K562 (cell line): ENCODE measurements around the gene RGMA. TPM values are rescaled to one million over a fixed set of nuclear protein-coding genes. Genes with fewer than 3 reads are reported as not detected.

Source experiments
- KAT2B ChIP-seq: IDR thresholded peaks from one replicate; pipeline ENCODE4 v1.6.1; 2012; ENCODE audit warnings: low read depth, mild to moderate bottlenecking, control low read depth, inconsistent platforms, low read length, moderate library complexity
- RCOR1 ChIP-seq, 2 experiments: IDR thresholded peaks; 2 replicates each; pipeline ENCODE4 v1.6.1; 2012; ENCODE audit warnings: low read depth in 2 of 2, low read length in 2 of 2, borderline replicate concordance in 1 of 2, improper control_type of control experiment in 1 of 2
- SAFB2 ChIP-seq: fragments of 200-400 bp; formaldehyde crosslinking; IDR thresholded peaks from 2 replicates; pipeline ENCODE4 v1.6.1; 2018; ENCODE audit warnings: borderline replicate concordance, low read length, low read depth, moderate library complexity; ENCODE audit not compliant: severe bottlenecking
- SRSF7 ChIP-seq: fragments of 200-400 bp; formaldehyde crosslinking; optimal IDR thresholded peaks from 2 replicates; pipeline ENCODE3; 2017; ENCODE audit warnings: mild to moderate bottlenecking, low read depth, low read length
- XRCC3 ChIP-seq: fragments of 450-650 bp; IDR thresholded peaks from 2 replicates; pipeline ENCODE4 v1.6.1; 2017; ENCODE audit warnings: mild to moderate bottlenecking, moderate library complexity
- XRCC5 ChIP-seq: fragments of 200-400 bp; formaldehyde crosslinking; IDR thresholded peaks from 2 replicates; pipeline ENCODE4 v1.6.1; 2017; ENCODE audit warnings: low read depth, mild to moderate bottlenecking, low read length
- polyA plus RNA-seq, 8 experiments: library from polyadenylated mRNA; depleted of rRNA in 4 of 8; stranded (reverse) in 5 of 8; unstranded in 3 of 8; fragments of >200 nt; fragmentation: Nextera tagmentation in 2 of 8; fragmentation: Illumina TruSeq in 1 of 8; extraction: Ambion mirVana in 2 of 8; extraction: Trizol in 1 of 8; gene quantifications; 2 replicates each; pipeline versions ENCODE4 v1.2.1 to v1.2.3, GENCODE V29; 2011 to 2014; ENCODE audit warnings: inconsistent platforms in 1 of 8, missing spikeins in 1 of 8
- total RNA-seq, 7 experiments: library from RNA; depleted of rRNA in 6 of 7; stranded (reverse); fragments of >200 nt in 6 of 7; fragmentation: Illumina TruSeq in 2 of 7; extraction: Trizol in 2 of 7; gene quantifications; 2 replicates each; pipeline versions ENCODE4 v1.2.1 to v1.2.3, GENCODE V29; 2011 to 2021; ENCODE audit warnings: low replicate concordance in 1 of 7
- TF ChIP-seq, protein P1 (sequence below): fragments of 250-450 bp; sonication (Bioruptor Pico); IDR thresholded peaks from 2 replicates; pipeline ENCODE4 v1.5.0; 2020; ENCODE audit warnings: mild to moderate bottlenecking, borderline replicate concordance
- TF ChIP-seq, protein P2 (sequence below): IDR thresholded peaks from 2 replicates; pipeline ENCODE4 v1.6.1; 2012; ENCODE audit warnings: low read depth, low read length, improper control_type of control experiment, borderline replicate concordance

Gene RGMA
- total and polyA plus RNA-seq, 9 of the 15 experiments (the other 6 are each of a cell fraction or from before 2014, with no cell fraction given), result 0.03 to 0.05 (median 0.03) TPM; not detected in 6

DNA sequence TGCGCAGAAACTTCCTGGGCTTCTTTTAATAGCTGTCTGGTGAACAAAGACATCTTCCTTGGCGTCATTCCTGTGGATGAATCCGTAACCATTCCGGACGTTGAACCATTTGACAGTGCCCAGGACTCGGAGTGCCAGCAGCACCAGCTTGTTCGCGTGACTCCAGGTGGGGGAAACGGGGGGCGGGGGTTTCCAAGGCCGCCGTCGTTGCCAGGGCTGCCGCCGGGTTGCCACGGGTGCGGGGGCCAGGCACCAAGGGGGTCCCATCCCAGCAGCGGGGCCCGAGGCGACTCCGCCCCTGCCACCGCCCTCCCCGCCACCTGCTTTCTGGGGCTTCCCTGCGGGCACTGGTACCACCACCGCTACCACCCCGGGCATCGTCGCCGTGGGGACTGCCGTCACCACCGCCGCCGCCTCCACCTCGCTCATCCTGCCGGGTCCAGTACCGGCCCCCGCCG, 22.8 kb downstream of the RGMA start (continued):
- TF ChIP-seq, protein P1, sequence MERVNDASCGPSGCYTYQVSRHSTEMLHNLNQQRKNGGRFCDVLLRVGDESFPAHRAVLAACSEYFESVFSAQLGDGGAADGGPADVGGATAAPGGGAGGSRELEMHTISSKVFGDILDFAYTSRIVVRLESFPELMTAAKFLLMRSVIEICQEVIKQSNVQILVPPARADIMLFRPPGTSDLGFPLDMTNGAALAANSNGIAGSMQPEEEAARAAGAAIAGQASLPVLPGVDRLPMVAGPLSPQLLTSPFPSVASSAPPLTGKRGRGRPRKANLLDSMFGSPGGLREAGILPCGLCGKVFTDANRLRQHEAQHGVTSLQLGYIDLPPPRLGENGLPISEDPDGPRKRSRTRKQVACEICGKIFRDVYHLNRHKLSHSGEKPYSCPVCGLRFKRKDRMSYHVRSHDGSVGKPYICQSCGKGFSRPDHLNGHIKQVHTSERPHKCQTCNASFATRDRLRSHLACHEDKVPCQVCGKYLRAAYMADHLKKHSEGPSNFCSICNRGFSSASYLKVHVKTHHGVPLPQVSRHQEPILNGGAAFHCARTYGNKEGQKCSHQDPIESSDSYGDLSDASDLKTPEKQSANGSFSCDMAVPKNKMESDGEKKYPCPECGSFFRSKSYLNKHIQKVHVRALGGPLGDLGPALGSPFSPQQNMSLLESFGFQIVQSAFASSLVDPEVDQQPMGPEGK, result no peak
- TF ChIP-seq SAFB2 (no peak), KAT2B (no peak), XRCC5 (no peak), SRSF7 (no peak), XRCC3 (no peak), RCOR1 (IDR thresholded peaks at IDR 0.05; ENCODE audit: borderline replicate concordance in 1 of 2, low read depth in 2 of 2, low read length in 2 of 2) (no peak)
- TF ChIP-seq, protein P2, sequence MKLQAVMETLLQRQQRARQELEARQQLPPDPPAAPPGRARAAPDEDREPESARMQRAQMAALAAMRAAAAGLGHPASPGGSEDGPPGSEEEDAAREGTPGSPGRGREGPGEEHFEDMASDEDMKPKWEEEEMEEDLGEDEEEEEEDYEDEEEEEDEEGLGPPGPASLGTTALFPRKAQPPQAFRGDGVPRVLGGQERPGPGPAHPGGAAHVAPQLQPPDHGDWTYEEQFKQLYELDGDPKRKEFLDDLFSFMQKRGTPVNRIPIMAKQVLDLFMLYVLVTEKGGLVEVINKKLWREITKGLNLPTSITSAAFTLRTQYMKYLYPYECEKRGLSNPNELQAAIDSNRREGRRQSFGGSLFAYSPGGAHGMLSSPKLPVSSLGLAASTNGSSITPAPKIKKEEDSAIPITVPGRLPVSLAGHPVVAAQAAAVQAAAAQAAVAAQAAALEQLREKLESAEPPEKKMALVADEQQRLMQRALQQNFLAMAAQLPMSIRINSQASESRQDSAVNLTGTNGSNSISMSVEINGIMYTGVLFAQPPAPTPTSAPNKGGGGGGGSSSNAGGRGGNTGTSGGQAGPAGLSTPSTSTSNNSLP, result no peak
- TF ChIP-seq, all 486 proteins: peak for 0
